SK-N-SH treated with all-trans-retinoic acid at 6 μM for 48 hours (cell line): Measurements from ENCODE around the gene SARDH.

Source experiments
- ARNTL ChIP-seq: fragments of 450-650 bp; formaldehyde crosslinking; IDR thresholded peaks from 2 replicates; pipeline ENCODE4 v1.5.0; 2020; ENCODE audit warnings: low read depth, mild to moderate bottlenecking, moderate library complexity, borderline replicate concordance
- CREB5 ChIP-seq: fragments of 250-450 bp; sonication (Bioruptor Pico); IDR thresholded peaks from 2 replicates; pipeline ENCODE4 v1.5.1; 2020; ENCODE audit warnings: low read depth, mild to moderate bottlenecking, moderate library complexity
- CSRNP3 ChIP-seq: fragments of 250-450 bp; sonication (Bioruptor Pico); IDR thresholded peaks from 2 replicates; pipeline ENCODE4 v1.5.1; 2021; ENCODE audit warnings: mild to moderate bottlenecking, moderate library complexity
- ESRRG ChIP-seq: fragments of 250-450 bp; sonication (Bioruptor Pico); IDR thresholded peaks from 2 replicates; pipeline ENCODE4 v1.6.1; 2021; ENCODE audit warnings: mild to moderate bottlenecking
- ISL1 ChIP-seq: fragments of 250-450 bp; sonication (Bioruptor Pico); IDR thresholded peaks from 2 replicates; pipeline ENCODE4 v2.1.2; 2022; ENCODE audit warnings: mild to moderate bottlenecking, moderate library complexity
- OSR1 ChIP-seq: fragments of 250-450 bp; sonication (Bioruptor Pico); IDR thresholded peaks from 2 replicates; pipeline ENCODE4 v1.8.0; 2022; ENCODE audit warnings: moderate library complexity, mild to moderate bottlenecking, inconsistent platforms
- POU6F1 ChIP-seq: fragments of 250-450 bp; sonication (Bioruptor Pico); IDR thresholded peaks from 2 replicates; pipeline ENCODE4 v1.8.0; 2021; ENCODE audit warnings: low read depth, mild to moderate bottlenecking, moderate library complexity, borderline replicate concordance
- PPARA ChIP-seq: fragments of 250-450 bp; sonication (Bioruptor Pico); IDR thresholded peaks from 2 replicates; pipeline ENCODE4 v1.5.0; 2020; ENCODE audit warnings: mild to moderate bottlenecking, borderline replicate concordance
- RARB ChIP-seq: fragments of 250-450 bp; sonication (Bioruptor Pico); IDR thresholded peaks from 2 replicates; pipeline ENCODE4 v1.8.0; 2021; ENCODE audit warnings: mild to moderate bottlenecking, moderate library complexity
- ZFP3 ChIP-seq: fragments of 250-450 bp; sonication (Bioruptor Pico); IDR thresholded peaks from 2 replicates; pipeline ENCODE4 v1.5.0; 2020; ENCODE audit warnings: mild to moderate bottlenecking, moderate library complexity
- ZFP30 ChIP-seq: fragments of 450-650 bp; formaldehyde crosslinking; IDR thresholded peaks from 2 replicates; pipeline ENCODE4 v1.5.0; 2022; ENCODE audit warnings: mild to moderate bottlenecking, moderate library complexity
- ZNF565 ChIP-seq: fragments of 450-650 bp; formaldehyde crosslinking; conservative IDR thresholded peaks from 2 replicates; pipeline ENCODE4 v1.5.0; 2020; ENCODE audit warnings: low read depth, mild to moderate bottlenecking, moderate library complexity
- ZNF70 ChIP-seq: fragments of 450-650 bp; formaldehyde crosslinking; IDR thresholded peaks from 2 replicates; pipeline ENCODE4 v1.5.0; 2020; ENCODE audit warnings: mild to moderate bottlenecking, moderate library complexity

- TF ChIP-seq POU6F1 (no peak), OSR1 (CRISPR knock-in tag) (no peak), CSRNP3 (CRISPR knock-in tag) (no peak), ISL1 (no peak), ZFP3 (no peak), ZNF70 (CRISPR knock-in tag) (no peak), ESRRG (CRISPR knock-in tag) (no peak), PPARA (no peak), ARNTL (CRISPR knock-in tag) (no peak), RARB (CRISPR knock-in tag) (no peak), ZFP30 (CRISPR knock-in tag) (no peak), ZNF565 (CRISPR knock-in tag) (no peak), CREB5 (CRISPR knock-in tag) (no peak)
Measured at GRCh38 chr9:133783331-133783731, 45.2 kb upstream of the SARDH start.
